Ovary (tissue), 9 donors: ENCODE data around the gene MAP2K5. TPM values are rescaled to one million over a fixed set of nuclear protein-coding genes. Genes with fewer than 3 reads are reported as not detected.

Source experiments
- DNase-seq, 5 donors: peaks; one replicate each; pipeline ENCODE4 v3.0.0-alpha.2; 2019 to 2020
- H3K27ac ChIP-seq, 2 donors: fragments of 200-600 bp; one replicate each; pipeline versions ENCODE4 v1.5.1 to v1.8.0; 2019 to 2022
- H3K27me3 ChIP-seq: fragments of 200-600 bp; one replicate; pipeline ENCODE4 v1.8.0; 2022
- H3K36me3 ChIP-seq: fragments of 200-600 bp; sonication (generic); one replicate; pipeline ENCODE4 v1.5.1; 2019
- H3K4me1 ChIP-seq: one replicate; pipeline ENCODE4 v1.8.1; 2013; ENCODE audit warnings: mild to moderate bottlenecking, moderate library complexity; ENCODE audit not compliant: insufficient read depth
- H3K4me3 ChIP-seq: fragments of 200-600 bp; sonication (generic); one replicate; pipeline ENCODE4 v1.5.1; 2017
- H3K9me3 ChIP-seq, 2 donors: fragments of 200-600 bp in 1 of 2; sonication (generic) in 1 of 2; one replicate each; pipeline versions ENCODE4 v1.5.1 to v1.8.1; 2013 to 2019; ENCODE audit warnings: mild to moderate bottlenecking in 1 of 2, moderate library complexity in 1 of 2
- EP300 ChIP-seq: sonication (generic); formaldehyde crosslinking; IDR thresholded peaks from one replicate; pipeline ENCODE4 v1.6.1; 2017; ENCODE audit warnings: antibody characterized with exemption
- POLR2A ChIP-seq: fragments of 450-650 bp; IDR thresholded peaks from one replicate; pipeline ENCODE4 v1.6.1; 2017; ENCODE audit warnings: antibody characterized with exemption, mild to moderate bottlenecking, moderate library complexity
- WGBS, 3 donors: extraction: QIAGEN DNeasy Blood & Tissue Kit in 1 of 3; methylation state at CpG; one replicate each; pipeline versions ENCODE4 v1.1.5 to v1.1.7; 2013 to 2017; 5-methylcytosine and 5-hydroxymethylcytosine counted together
- intact Hi-C, 4 donors: fragments of 100-400 bp; cut with DNase I; formaldehyde crosslinking; loops; one replicate each; pipeline versions ENCODE4 v1.11.0 to v1.15.1; 2022 to 2023
- polyA plus RNA-seq, 2 donors: library from polyadenylated mRNA; stranded (reverse); fragments of 200-250 nt in 1 of 2; fragments of 350-450 nt in 1 of 2; fragmentation: Illumina TruSeq in 1 of 2; extraction: RNeasy Lipid Tissue Mini Kit (QIAGEN cat#74804) in 1 of 2; gene quantifications; one replicate each; pipeline ENCODE4 v1.2.3, GENCODE V29; 2013 to 2014
- total RNA-seq, 7 donors: library from RNA; depleted of rRNA in 2 of 7; stranded (reverse); fragments of >200 nt in 2 of 7; fragmentation: NEBNext Ultra II Directional in 3 of 7; extraction: Animal tissue kit (Norgen Biotek cat#: 25700) in 3 of 7; gene quantifications; one replicate each; pipeline versions ENCODE4 v1.1.0 to v1.2.4, GENCODE V29; 2016 to 2023
- TF ChIP-seq, protein P1 (sequence below), 3 donors: fragments of 450-650 bp in 2 of 3; fragments of 200-600 bp in 1 of 3; IDR thresholded peaks; one replicate each; pipeline versions ENCODE4 v1.5.1 to v1.8.0; 2016 to 2022; ENCODE audit warnings: antibody characterized with exemption in 3 of 3, mild to moderate bottlenecking in 1 of 3
- donor health status: DM: no; HTN: no; CAD: no; lungs with moderate emphysema.
- donor health status: DM: no; HTN: no; CAD: no.
- donor health status: Bipolar disorder and iron deficiency.
- donor health status: DM: yes; HTN: yes; CAD: no.
- donor health status: DM: no; HTN: no; CAD: no.
- donor health status: DM: yes; HTN: yes; CAD: no.

Gene MAP2K5
- total and polyA plus RNA-seq, 9 donors: 4.0 to 39.8 (median 23.2) TPM

DNA sequence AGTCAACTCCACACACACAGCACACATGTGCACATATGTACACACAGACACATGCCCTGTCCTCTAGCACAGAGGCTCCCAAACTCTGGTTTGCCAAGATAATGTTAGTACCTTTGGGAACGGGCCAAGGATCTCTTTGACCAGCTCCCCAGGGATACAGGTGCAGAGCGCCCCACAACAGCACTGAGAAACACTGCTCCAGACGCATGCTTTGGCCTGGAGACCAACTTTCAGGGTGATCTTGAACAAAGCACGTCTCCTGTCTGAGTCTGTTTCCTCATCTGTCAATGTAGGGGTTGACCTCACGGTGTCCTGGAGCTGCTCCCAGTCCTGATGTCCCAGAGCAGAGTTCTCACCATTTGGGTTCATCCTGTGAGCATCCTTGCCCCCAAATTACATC is 266.9 kb downstream of the MAP2K5 start:
- Histone ChIP-seq H3K27ac (no peak overlapping the region), H3K4me1 (no peaks in the 10 kb centered on the region), H3K4me3 (no peak overlapping the region), H3K27me3 (no peaks in the 10 kb centered on the region), H3K9me3 (no peaks in the 10 kb centered on the region), H3K36me3 (no peaks in the 10 kb centered on the region)
- WGBS, 3 donors: 87 to 95% (median 95%) methylated on average over 5 of the region's 5 CpGs
- DNase-seq: no peak
- intact Hi-C loops: no loop called here
- TF ChIP-seq EP300 (no peak), POLR2A (no peak)
- TF ChIP-seq, protein P1, sequence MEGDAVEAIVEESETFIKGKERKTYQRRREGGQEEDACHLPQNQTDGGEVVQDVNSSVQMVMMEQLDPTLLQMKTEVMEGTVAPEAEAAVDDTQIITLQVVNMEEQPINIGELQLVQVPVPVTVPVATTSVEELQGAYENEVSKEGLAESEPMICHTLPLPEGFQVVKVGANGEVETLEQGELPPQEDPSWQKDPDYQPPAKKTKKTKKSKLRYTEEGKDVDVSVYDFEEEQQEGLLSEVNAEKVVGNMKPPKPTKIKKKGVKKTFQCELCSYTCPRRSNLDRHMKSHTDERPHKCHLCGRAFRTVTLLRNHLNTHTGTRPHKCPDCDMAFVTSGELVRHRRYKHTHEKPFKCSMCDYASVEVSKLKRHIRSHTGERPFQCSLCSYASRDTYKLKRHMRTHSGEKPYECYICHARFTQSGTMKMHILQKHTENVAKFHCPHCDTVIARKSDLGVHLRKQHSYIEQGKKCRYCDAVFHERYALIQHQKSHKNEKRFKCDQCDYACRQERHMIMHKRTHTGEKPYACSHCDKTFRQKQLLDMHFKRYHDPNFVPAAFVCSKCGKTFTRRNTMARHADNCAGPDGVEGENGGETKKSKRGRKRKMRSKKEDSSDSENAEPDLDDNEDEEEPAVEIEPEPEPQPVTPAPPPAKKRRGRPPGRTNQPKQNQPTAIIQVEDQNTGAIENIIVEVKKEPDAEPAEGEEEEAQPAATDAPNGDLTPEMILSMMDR (IDR thresholded peaks at IDR 0.05): no peak

DNA sequence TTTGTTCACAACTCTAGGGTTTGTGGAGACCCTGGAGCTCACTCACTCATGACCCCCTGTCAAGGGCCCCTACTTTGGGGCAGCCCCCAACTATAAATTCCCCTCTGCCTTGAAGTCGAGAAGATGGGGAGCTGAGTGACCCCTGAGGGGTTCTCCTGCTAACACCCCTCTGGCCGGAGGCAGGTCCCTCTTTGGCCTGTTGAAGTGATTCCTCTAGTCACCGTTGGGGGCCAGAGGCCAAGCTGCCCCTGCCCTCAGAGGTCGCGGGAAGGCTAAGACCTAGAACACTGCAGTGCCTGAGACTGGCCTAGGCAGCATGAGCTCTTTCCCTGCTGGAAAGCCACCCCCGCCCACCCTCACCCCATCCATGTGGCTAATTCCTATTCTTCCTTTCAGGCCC is 267.4 kb downstream of the MAP2K5 start:
- intact Hi-C loops: loop anchor here in 1 of 4 donors (10.0 kb wide), 1 partner anchor 335 kb away; no protein-coding TSS in a partner anchor
- WGBS, 3 donors: 83 to 90% (median 83%) methylated on average over 6 of the region's 6 CpGs
- Histone ChIP-seq H3K36me3 (no peaks in the 10 kb centered on the region), H3K27me3 (no peaks in the 10 kb centered on the region), H3K4me3 (no peak overlapping the region), H3K4me1 (no peaks in the 10 kb centered on the region), H3K9me3 (no peaks in the 10 kb centered on the region), H3K27ac (no peak overlapping the region)
- no peak for DNase-seq
- TF ChIP-seq EP300 (no peak), POLR2A (no peak)
- TF ChIP-seq, protein P1 (IDR thresholded peaks at IDR 0.05): no peak

DNA sequence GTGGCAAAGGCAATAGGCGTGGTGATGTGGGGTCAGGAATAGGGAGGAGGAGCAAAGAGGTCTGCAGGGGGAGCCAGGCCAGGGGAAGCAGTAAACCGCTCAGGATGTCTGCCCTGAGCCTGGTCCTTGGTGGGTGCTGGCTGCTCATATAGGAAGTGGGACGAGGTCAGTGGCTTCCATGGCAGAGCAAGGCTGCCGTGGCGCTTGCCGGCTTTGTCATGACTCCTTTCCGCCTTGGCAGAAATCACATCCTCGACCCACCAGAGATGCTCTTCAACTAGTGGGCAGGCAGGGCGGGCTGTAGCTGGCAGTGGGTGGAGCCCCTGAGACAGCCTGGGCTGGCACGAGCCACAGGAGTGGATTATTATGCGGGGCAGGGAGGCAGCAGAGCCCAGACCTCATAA is 269.7 kb downstream of the MAP2K5 start:
- no peaks in the 10 kb centered on the region for H3K36me3 ChIP-seq
- TF ChIP-seq POLR2A: no peak
- TF ChIP-seq, protein P1 (IDR thresholded peaks at IDR 0.05): no peak
- no peak for TF ChIP-seq EP300
- 79 to 80% (median 79%) methylated on average over 11 of the region's 11 CpGs for WGBS, 3 donors
- H3K4me1 ChIP-seq: no peaks in the 10 kb centered on the region
- intact Hi-C loops: loop anchor here in 1 of 4 donors (10.0 kb wide), 1 partner anchor 337 kb away; no protein-coding TSS in a partner anchor
- H3K9me3 ChIP-seq: peaks cover 0 to 3% of the 10 kb centered on the region in 2 donors
- H3K27ac ChIP-seq: no peak overlapping the region
- DNase-seq: no peak
- H3K4me3 ChIP-seq: no peak overlapping the region
- no peaks in the 10 kb centered on the region for H3K27me3 ChIP-seq

DNA sequence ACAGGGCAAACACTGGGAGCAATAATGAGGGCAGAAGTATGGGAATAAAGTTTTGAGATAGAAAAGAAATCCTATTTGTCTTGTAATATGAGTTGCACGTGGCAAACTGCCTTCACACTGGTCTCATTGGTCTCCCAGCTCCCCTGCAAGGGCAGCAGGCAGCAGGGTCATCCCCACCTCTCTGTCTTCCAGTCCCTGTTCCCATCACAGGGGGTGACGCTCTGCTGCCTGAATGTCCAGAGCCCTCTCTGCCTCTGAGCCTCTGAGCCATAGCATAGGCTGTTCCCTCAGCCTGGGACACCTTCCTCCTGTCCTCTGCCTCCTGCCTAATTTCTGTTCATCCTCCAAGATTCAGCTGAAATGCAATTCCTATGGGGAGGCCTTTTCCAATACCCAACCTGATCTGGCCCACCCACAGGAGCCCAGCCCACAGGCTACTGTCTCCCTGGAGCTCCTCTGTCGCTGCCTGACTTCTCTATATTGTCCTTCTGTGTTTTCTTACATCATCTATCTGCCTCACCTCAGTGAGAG is 270.7 kb downstream of the MAP2K5 start:
- H3K27ac ChIP-seq: no peak overlapping the region
- intact Hi-C loops: loop anchor here in 1 of 4 donors (10.0 kb wide), 1 partner anchor 338 kb away; no protein-coding TSS in a partner anchor
- DNase-seq: no peak
- peaks cover 0 to 3% of the 10 kb centered on the region in 2 donors for H3K9me3 ChIP-seq
- no peak overlapping the region for H3K4me3 ChIP-seq
- 82 to 84% (median 83%) methylated on average over 3 of the region's 3 CpGs for WGBS, 3 donors
- H3K36me3 ChIP-seq: no peaks in the 10 kb centered on the region
- TF ChIP-seq, protein P1 (IDR thresholded peaks at IDR 0.05): no peak
- TF ChIP-seq POLR2A: no peak
- TF ChIP-seq EP300: no peak
- no peaks in the 10 kb centered on the region for H3K4me1 ChIP-seq
- no peaks in the 10 kb centered on the region for H3K27me3 ChIP-seq
